ENCODE data around the gene SLC2A5.

DNA sequence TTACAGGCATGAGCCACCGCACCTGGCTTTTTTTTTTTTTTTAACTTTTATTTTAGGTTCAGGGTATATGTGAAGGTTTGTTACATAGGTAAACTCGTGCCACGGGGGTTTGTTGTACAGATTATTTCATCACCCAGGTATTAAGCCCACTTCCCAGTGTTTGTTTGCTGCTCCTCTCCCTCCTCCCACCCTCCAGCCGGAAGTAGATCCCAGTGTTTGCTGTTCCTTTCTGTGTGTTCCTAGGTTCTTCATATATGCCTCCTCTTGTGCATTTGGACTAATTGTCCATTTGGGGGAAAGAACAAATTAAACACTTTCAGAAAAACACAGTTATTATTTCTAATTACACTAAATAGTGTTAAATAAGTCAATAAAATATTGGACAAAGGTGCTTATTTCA, 42.1 kb downstream of the SLC2A5 start:
- TF ChIP-seq SUZ12 (IDR thresholded peaks at IDR 0.05; ENCODE audit: extremely low read depth, insufficient read depth, insufficient read length) = no peak
- no peak for TF ChIP-seq YY1 (IDR thresholded peaks at IDR 0.05; ENCODE audit: insufficient read depth, insufficient read length)
